Esophagus squamous epithelium (tissue), 4 donors: ENCODE data around the gene PYY.

Experiments
- CTCF ChIP-seq, 6 experiments: fragments of 450-650 bp in 4 of 6; fragments of 200-600 bp in 2 of 6; sonication (generic) in 2 of 6; IDR thresholded peaks; one replicate each; pipeline ENCODE4 v1.5.1; 2016 to 2019; ENCODE audit warnings: antibody characterized with exemption in 6 of 6, mild to moderate bottlenecking in 4 of 6, moderate library complexity in 4 of 6
- POLR2A ChIP-seq, 4 donors: fragments of 450-650 bp; IDR thresholded peaks; one replicate each; pipeline ENCODE4 v1.6.1; 2017; ENCODE audit warnings: antibody characterized with exemption in 4 of 4, mild to moderate bottlenecking in 4 of 4, moderate library complexity in 3 of 4

- TF ChIP-seq CTCF (IDR thresholded peaks at IDR 0.05) (no peak), POLR2A (IDR thresholded peaks at IDR 0.05) (no peak)
Measured at GRCh38 chr17:43912635-43913304, 41.0 kb downstream of the PYY start.
